ENCODE measurements around the gene SLC35G2.

GRCh38 chr3:136790786-136791185 is 28.1 kb upstream of the SLC35G2 start:
- TF ChIP-seq POLR2A (IDR thresholded peaks at IDR 0.05) = no peak
- TF ChIP-seq CTCF (IDR thresholded peaks at IDR 0.05) = no peak

Measured in gastroesophageal sphincter (tissue), 3 donors.